GM19463 (cell line): ENCODE data around the gene BANP.
"Not testable (repeated sequence)": the region's sequence is repeated elsewhere in the genome, so short reads cannot be mapped to it uniquely, and the experiment has no call there.

ENCODE experiments used
- ATAC-seq: cut with Tn5 transposase; IDR thresholded peaks from one replicate; pipeline ENCODE4 v1.9.1; 2021; ENCODE audit warnings: mild to moderate bottlenecking, moderate library complexity; ENCODE audit not compliant: unreplicated experiment

BANP gene

GRCh38 chr16:87950765-87951551, at the start of gene BANP:
TSS of gene BANP (plus strand) at chr16:87951434. CDS start at chr16:87975116, 23,682 bp downstream.
- peak; percentile 86 for ATAC-seq

- ATAC-seq: not testable (repeated sequence)
Measured at GRCh38 chr16:87904963-87905362, 46.3 kb upstream of the BANP start.

- ATAC-seq: not testable (repeated sequence)
Measured at GRCh38 chr16:87905521-87905920, 45.7 kb upstream of the BANP start.

GRCh38 chr16:87908101-87908500, 43.1 kb upstream of the BANP start:
- not testable (repeated sequence) for ATAC-seq

GRCh38 chr16:87909203-87909935, 41.9 kb upstream of the BANP start:
- peak; percentile 73 for ATAC-seq

- not testable (repeated sequence) for ATAC-seq
Measured at GRCh38 chr16:87911106-87911763, 40.0 kb upstream of the BANP start.

GRCh38 chr16:87912691-87913090, 38.5 kb upstream of the BANP start:
- ATAC-seq: not testable (repeated sequence)

GRCh38 chr16:87914021-87914725, 37.1 kb upstream of the BANP start:
- not testable (repeated sequence) for ATAC-seq

- ATAC-seq: no peak
Measured at GRCh38 chr16:87914812-87915211, 36.4 kb upstream of the BANP start.

GRCh38 chr16:87917503-87917902, 33.7 kb upstream of the BANP start:
- no peak for ATAC-seq

GRCh38 chr16:87918338-87918737, 32.9 kb upstream of the BANP start:
- ATAC-seq: no peak

- ATAC-seq: no peak
Measured at GRCh38 chr16:87918866-87919680, 32.2 kb upstream of the BANP start.

- ATAC-seq: no peak
Measured at GRCh38 chr16:87919681-87919994, 31.6 kb upstream of the BANP start.

- ATAC-seq: no peak
Measured at GRCh38 chr16:87921236-87921773, 29.9 kb upstream of the BANP start.

GRCh38 chr16:87922250-87922871, 28.9 kb upstream of the BANP start:
- ATAC-seq: no peak

- ATAC-seq: peak; percentile 90
Measured at GRCh38 chr16:87924041-87924810, 27.0 kb upstream of the BANP start.

GRCh38 chr16:87924811-87925670, 26.2 kb upstream of the BANP start:
- ATAC-seq: no peak
